Trophoblast cell (in vitro differentiated cells and primary cell): ENCODE results near the gene RXRG.

Source experiments
- DNase-seq, 2 donors: peaks; one replicate each; pipeline ENCODE4 v3.0.0-alpha.2; 2016
- H2AFZ ChIP-seq: 2 replicates; pipeline ENCODE4 v1.6.1; 2013; ENCODE audit warnings: low read length, moderate library complexity, mild to moderate bottlenecking; ENCODE audit not compliant: insufficient read depth, poor library complexity
- H2AK5ac ChIP-seq: 2 replicates; pipeline ENCODE4 v1.6.1; 2013; ENCODE audit warnings: mild to moderate bottlenecking, low read length
- H2BK120ac ChIP-seq: 2 replicates; pipeline ENCODE4 v1.6.1; 2013; ENCODE audit warnings: low read length, mild to moderate bottlenecking, moderate library complexity; ENCODE audit not compliant: insufficient read depth, poor library complexity
- H2BK12ac ChIP-seq: 2 replicates; pipeline ENCODE4 v1.6.1; 2013; ENCODE audit warnings: mild to moderate bottlenecking, low read length, moderate library complexity
- H2BK5ac ChIP-seq: 2 replicates; pipeline ENCODE4 v1.6.1; 2013; ENCODE audit warnings: low read length, low read depth, moderate library complexity, mild to moderate bottlenecking; ENCODE audit not compliant: poor library complexity
- H3K14ac ChIP-seq: 2 replicates; pipeline ENCODE4 v1.6.1; 2013; ENCODE audit warnings: mild to moderate bottlenecking, low read length
- H3K18ac ChIP-seq: 2 replicates; pipeline ENCODE4 v1.6.1; 2013; ENCODE audit warnings: mild to moderate bottlenecking, low read length
- H3K23ac ChIP-seq: 2 replicates; pipeline ENCODE4 v1.6.1; 2013; ENCODE audit warnings: low read length
- H3K27ac ChIP-seq: 2 replicates; pipeline ENCODE4 v1.5.1; 2013; ENCODE audit warnings: low read depth, mild to moderate bottlenecking, inconsistent platforms, low read length, moderate library complexity
- H3K27me3 ChIP-seq: 2 replicates; pipeline ENCODE4 v1.6.1; 2013; ENCODE audit warnings: inconsistent platforms, mild to moderate bottlenecking, low read length, moderate library complexity; ENCODE audit not compliant: insufficient read depth
- H3K36me3 ChIP-seq, 2 experiments: 1 replicate in 1 of 2; 2 replicates in 1 of 2; pipeline ENCODE4 v1.6.1; 2013; ENCODE audit warnings: low read length in 2 of 2, mild to moderate bottlenecking in 2 of 2, moderate library complexity in 1 of 2; ENCODE audit not compliant: insufficient read depth in 2 of 2, control insufficient read depth in 1 of 2
- H3K4ac ChIP-seq: 2 replicates; pipeline ENCODE4 v1.6.1; 2013; ENCODE audit warnings: low read depth, mild to moderate bottlenecking, low read length, moderate library complexity
- H3K4me1 ChIP-seq, 2 experiments: 1 replicate in 1 of 2; 2 replicates in 1 of 2; pipeline ENCODE4 v1.6.1; 2013; ENCODE audit warnings: low read length in 2 of 2, mild to moderate bottlenecking in 2 of 2, moderate library complexity in 1 of 2; ENCODE audit not compliant: insufficient read depth in 2 of 2, control insufficient read depth in 1 of 2
- H3K4me2 ChIP-seq: 2 replicates; pipeline ENCODE4 v1.6.1; 2013; ENCODE audit warnings: inconsistent platforms, mild to moderate bottlenecking, low read length, moderate library complexity
- H3K4me3 ChIP-seq: 2 replicates; pipeline ENCODE4 v1.5.1; 2013; ENCODE audit warnings: mild to moderate bottlenecking, low read depth, low read length, inconsistent platforms
- H3K79me1 ChIP-seq: one replicate; pipeline ENCODE4 v1.6.1; 2013; ENCODE audit warnings: low read length
- H3K79me2 ChIP-seq: 2 replicates; pipeline ENCODE4 v1.6.1; 2013; ENCODE audit warnings: low read length, mild to moderate bottlenecking; ENCODE audit not compliant: control insufficient read depth, insufficient read depth, poor library complexity
- H3K9ac ChIP-seq: 2 replicates; pipeline ENCODE4 v1.6.1; 2013; ENCODE audit warnings: mild to moderate bottlenecking, low read length
- H3K9me3 ChIP-seq: 2 replicates; pipeline ENCODE4 v1.6.1; 2013; ENCODE audit warnings: low read depth, mild to moderate bottlenecking, control low read depth, inconsistent platforms, low read length; ENCODE audit not compliant: insufficient read depth
- H4K12ac ChIP-seq: 2 replicates; pipeline ENCODE4 v1.6.1; 2013; ENCODE audit warnings: low read depth, mild to moderate bottlenecking, low read length, moderate library complexity
- H4K8ac ChIP-seq: 2 replicates; pipeline ENCODE4 v1.6.1; 2013; ENCODE audit warnings: low read depth, mild to moderate bottlenecking, low read length, moderate library complexity
- H4K91ac ChIP-seq: one replicate; pipeline ENCODE4 v1.6.1; 2013; ENCODE audit warnings: low read depth, mild to moderate bottlenecking, low read length, moderate library complexity
- WGBS: extraction: QIAGEN DNeasy Blood & Tissue Kit; methylation state at CpG from one replicate; pipeline ENCODE4 v1.1.7; 2013; ENCODE audit warnings: missing lambda C conversion rate; ENCODE audit not compliant: insufficient read length, insufficient coverage; ENCODE audit errors: extremely low coverage; 5-methylcytosine and 5-hydroxymethylcytosine counted together

The RXRG gene

DNA sequence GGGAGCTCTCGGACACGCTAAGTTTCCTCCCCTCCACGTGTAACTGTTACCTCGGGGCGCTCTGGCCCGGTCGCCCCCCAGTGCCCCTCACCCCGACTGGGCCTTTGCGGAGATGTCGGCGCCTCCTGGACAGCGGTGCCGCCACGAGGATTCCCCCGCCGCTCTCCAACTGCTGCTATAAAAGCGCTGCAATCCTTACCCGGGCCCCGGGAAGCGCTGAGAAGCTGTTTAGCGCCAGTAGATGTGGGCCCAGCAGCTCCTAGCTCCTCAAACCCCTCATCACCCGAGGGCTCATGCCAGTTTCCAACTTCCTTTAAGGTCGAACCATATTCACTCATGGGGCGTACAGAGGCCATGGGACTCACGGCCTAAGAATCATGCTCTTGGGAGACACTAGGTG lies 88.0 kb downstream of the RXRG start:
- Histone ChIP-seq H4K8ac (no peak overlapping the region), H4K91ac (no peak overlapping the region), H3K27me3 (peaks cover 62% of the 10 kb centered on the region), H3K36me3 (no peaks in the 10 kb centered on the region), H3K4ac (no peak overlapping the region), H3K18ac (no peak overlapping the region), H4K12ac (no peak overlapping the region), H2BK5ac (no peak overlapping the region), H2BK12ac (no peak overlapping the region), H3K23ac (no peak overlapping the region), H3K27ac (no peak overlapping the region), H3K14ac (no peak overlapping the region), H3K4me2 (no peak overlapping the region), H3K9ac (no peak overlapping the region), H3K79me1 (no peaks in the 10 kb centered on the region), H2AK5ac (no peak overlapping the region), H3K4me3 (no peak overlapping the region), H2BK120ac (no peak overlapping the region), H2AFZ (no peak overlapping the region), H3K4me1 (peaks cover 2 to 17% of the 10 kb centered on the region in 2 experiments), H3K9me3 (peaks cover 4% of the 10 kb centered on the region), H3K79me2 (no peaks in the 10 kb centered on the region)
- WGBS = no CpG with 5 or more reads among the region's 25 CpGs
- no peak for DNase-seq

DNA sequence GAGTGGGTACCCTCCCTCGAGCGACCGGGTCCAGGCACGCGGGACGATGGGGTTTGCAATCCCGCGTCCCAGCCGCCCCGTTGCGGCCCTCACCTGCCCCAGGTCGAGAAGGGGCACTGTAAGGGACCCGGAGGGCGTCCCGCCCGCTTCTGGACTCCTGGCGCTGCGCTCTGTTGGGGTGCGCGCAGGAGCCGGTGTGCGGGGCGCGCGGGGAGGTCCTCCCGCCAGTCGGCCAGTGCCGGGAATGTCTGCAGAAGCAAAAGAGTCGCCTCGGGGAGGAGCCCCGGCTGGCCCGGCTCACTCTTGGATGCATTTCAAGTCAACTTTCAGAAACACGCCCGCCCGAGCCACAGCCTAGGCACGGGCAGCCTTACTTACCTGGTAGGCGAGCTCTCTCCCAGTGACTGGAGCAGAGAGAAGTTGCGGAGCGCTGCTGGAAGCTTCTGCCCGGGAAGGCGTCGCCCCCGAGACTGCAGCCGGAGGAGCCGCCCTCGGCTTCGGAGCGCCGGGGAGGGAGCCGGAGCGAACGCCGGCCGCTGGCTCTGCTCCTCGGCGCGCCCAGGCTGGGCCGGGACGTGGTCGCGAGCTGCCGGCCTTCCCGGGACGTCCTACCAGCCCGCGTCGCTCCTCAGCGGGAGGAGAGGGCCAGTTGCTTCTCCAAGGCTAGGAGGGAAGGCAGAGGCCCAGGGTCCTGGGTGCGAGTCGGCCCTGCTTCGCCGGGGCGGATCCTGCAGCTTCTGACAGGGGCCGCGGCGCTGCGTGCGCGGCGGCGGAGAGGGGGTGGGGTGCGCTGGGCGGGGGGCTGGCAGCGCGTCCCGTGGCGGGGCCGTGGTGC lies 88.7 kb downstream of the RXRG start, which contains the start of gene LMX1A:
Gene LMX1A, minus strand, starts transcription at position 739 of the 835 bp plus-strand sequence. CDS start 1,156 bp downstream, outside the sequence.
- Histone ChIP-seq H4K12ac (no peak within 1 kb of the TSS), H3K9ac (no peak within 1 kb of the TSS), H3K9me3 (peaks cover 4% of the 10 kb centered on the region), H3K23ac (no peak within 1 kb of the TSS), H3K79me2 (no peaks in the 10 kb centered on the region), H2AFZ (peak within 1 kb of the TSS; percentile 1), H4K8ac (no peak within 1 kb of the TSS), H3K36me3 (no peaks in the 10 kb centered on the region), H2BK120ac (no peak within 1 kb of the TSS), H2BK5ac (no peak within 1 kb of the TSS), H3K4me2 (peak within 1 kb of the TSS; percentile 68), H3K4me3 (no peak within 1 kb of the TSS), H2BK12ac (no peak within 1 kb of the TSS), H3K27ac (no peak within 1 kb of the TSS), H4K91ac (no peak within 1 kb of the TSS), H3K4ac (no peak within 1 kb of the TSS), H3K14ac (no peak within 1 kb of the TSS), H2AK5ac (no peak within 1 kb of the TSS), H3K27me3 (peaks cover 64% of the 10 kb centered on the region), H3K18ac (no peak within 1 kb of the TSS), H3K4me1 (peaks cover 2 to 17% of the 10 kb centered on the region in 2 experiments), H3K79me1 (no peaks in the 10 kb centered on the region)
- no peak for DNase-seq
- WGBS = no CpG with 5 or more reads among the region's 88 CpGs

DNA sequence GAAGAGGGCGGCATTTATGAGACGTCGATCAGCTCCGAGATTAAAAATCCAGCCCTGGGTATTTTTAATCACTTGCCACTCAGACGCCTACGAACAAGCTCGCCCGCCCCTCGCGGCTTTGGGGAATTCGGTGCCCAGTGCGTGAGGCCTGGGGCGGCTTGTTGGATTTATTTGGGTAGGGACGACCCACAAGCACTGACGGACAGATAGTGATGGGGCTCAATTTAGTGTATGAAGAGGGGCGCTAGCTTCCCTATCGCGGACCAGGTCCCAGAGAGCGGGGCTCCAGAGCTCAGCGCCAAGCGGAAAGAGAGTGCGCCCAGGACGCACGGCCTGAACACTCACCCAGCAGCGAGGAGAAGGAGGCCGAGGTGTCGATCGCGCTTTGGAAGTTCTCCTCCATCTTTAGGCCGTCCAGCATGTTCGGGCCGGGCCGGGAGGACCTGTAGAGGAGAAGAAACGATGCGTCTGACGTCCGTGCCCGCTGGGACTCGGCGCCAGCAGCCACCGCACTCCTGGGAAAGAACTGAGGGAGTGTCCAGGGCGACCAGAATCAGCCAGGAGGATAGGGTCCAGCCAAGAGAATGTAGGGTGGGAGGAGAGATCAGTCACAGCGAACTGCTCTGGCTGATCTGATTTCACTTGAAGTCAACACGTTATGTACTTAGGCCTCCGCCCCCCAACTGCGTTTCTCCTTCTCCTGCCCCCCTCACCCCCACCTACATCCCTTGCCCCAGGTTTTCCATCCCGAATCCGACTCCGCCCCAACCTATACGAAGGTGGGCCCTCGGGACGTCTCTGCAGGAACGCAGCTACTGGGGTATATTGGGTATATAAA lies 89.6 kb downstream of the RXRG start:
- Histone ChIP-seq H3K27ac (no peak overlapping the region), H2AFZ (peak overlapping the region; percentile 1), H3K4ac (no peak overlapping the region), H4K91ac (no peak overlapping the region), H2BK12ac (no peak overlapping the region), H3K4me2 (peak overlapping the region; percentile 68), H3K79me1 (no peaks in the 10 kb centered on the region), H3K4me1 (peaks cover 2 to 17% of the 10 kb centered on the region in 2 experiments), H3K79me2 (no peaks in the 10 kb centered on the region), H2BK120ac (no peak overlapping the region), H4K12ac (no peak overlapping the region), H2BK5ac (no peak overlapping the region), H3K18ac (no peak overlapping the region), H4K8ac (no peak overlapping the region), H3K4me3 (no peak overlapping the region), H3K27me3 (peaks cover 69% of the 10 kb centered on the region), H3K23ac (no peak overlapping the region), H3K36me3 (no peaks in the 10 kb centered on the region), H3K14ac (no peak overlapping the region), H2AK5ac (no peak overlapping the region), H3K9me3 (peaks cover 4% of the 10 kb centered on the region), H3K9ac (no peak overlapping the region)
- no peak for DNase-seq
- WGBS = no CpG with 5 or more reads among the region's 53 CpGs

GRCh38 chr1:165354739-165355138 lies 90.2 kb downstream of the RXRG start:
- Histone ChIP-seq H3K14ac (no peak overlapping the region), H3K4me3 (no peak overlapping the region), H2AK5ac (no peak overlapping the region), H3K4me2 (no peak overlapping the region), H3K79me1 (no peaks in the 10 kb centered on the region), H3K9ac (no peak overlapping the region), H3K23ac (no peak overlapping the region), H4K8ac (no peak overlapping the region), H4K12ac (no peak overlapping the region), H3K4me1 (peaks cover 2 to 17% of the 10 kb centered on the region in 2 experiments), H3K27ac (no peak overlapping the region), H3K4ac (no peak overlapping the region), H2BK5ac (no peak overlapping the region), H2BK12ac (no peak overlapping the region), H3K18ac (no peak overlapping the region), H2BK120ac (no peak overlapping the region), H4K91ac (no peak overlapping the region), H3K9me3 (peaks cover 4% of the 10 kb centered on the region), H3K36me3 (no peaks in the 10 kb centered on the region), H3K79me2 (no peaks in the 10 kb centered on the region), H2AFZ (no peak overlapping the region), H3K27me3 (peaks cover 69% of the 10 kb centered on the region)
- WGBS = no CpG with 5 or more reads among the region's 22 CpGs
- DNase-seq = no peak
